Stimulated activated CD4-positive, alpha-beta T cell treated with anti-CD3 and anti-CD28 coated beads, Interleukin-12 subunit alpha, Interleukin-12 subunit beta, amount 100 ng/mL, for 48 hours (primary cell): ENCODE results near the gene NOL4L.
A peak's percentile ranks its signal among the peaks of the same experiment; 100 is the strongest.

Experiments used
- DNase-seq, 3 donors: peaks; one replicate each; pipeline ENCODE4 v3.0.0-alpha.2; 2020; ENCODE audit warnings: low read depth in 2 of 3, low spot score in 1 of 3

Gene NOL4L

GRCh38 chr20:32487381-32487780 is 97.8 kb downstream of the NOL4L start:
- DNase-seq = no peak

GRCh38 chr20:32485770-32486478 is 99.2 kb downstream of the NOL4L start:
- DNase-seq = no peak

DNA sequence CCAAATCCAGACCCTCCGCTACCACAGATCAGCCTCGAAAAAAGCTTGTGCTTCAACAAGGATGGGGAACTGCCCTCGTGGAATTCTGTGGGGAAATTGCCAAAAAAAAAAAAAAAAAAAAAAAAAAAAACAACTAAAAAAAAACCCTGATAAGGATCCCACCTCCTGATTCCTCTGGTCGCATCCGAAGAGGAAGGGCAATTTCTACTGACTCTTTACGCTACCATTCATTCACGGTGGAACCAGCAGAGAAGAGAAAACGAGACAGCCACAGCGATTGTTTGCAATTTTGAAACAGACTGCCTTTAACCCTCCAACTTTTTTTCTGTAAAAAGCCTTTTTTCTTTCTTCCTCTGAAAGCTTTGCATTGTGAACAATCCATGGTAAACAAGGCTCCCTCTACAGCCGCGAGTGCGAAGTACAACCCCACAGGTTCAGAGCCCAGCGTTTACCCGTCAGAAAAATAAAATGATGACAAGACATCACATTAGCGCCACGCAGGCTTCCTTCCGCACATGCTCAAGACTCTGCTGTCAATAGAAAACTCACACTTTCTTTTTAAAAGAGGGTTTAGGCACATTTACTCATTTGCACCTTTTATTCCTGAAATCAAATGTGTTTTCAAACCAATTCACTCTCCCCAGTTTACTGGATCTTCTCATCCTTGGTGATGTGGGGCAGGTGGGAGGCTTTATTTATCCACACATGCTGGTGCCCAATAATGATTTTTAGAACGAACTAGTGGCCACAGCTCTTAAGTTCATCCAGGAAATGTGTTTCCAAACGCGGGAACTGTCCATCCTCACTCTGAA is 100.0 kb downstream of the NOL4L start:
- DNase-seq = peak; percentile 61 to 77 (median 72)

- peak in 1 of 3 donors; percentile 20 for DNase-seq
Measured at GRCh38 chr20:32484225-32484957, 100.7 kb downstream of the NOL4L start.

GRCh38 chr20:32483351-32484224 is 101.5 kb downstream of the NOL4L start:
- peak in 1 of 3 donors; percentile 52 for DNase-seq

- DNase-seq = peak in 1 of 3 donors; percentile 10
Measured at GRCh38 chr20:32482442-32483261, 102.5 kb downstream of the NOL4L start.

DNA sequence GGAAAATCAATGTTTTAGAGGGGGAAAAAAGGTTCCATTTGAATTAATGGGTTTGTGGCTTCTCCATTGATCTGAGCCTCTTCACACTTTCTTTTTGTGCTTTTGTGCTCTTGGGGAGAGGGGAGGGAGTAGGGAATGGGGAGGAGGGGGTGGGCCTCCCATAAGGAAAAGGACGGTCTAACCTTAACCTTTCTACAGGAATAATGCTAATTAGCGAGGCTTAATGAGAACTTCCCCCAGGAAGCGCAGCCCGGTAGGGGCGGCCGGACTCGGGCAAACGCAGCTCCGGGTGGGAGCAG is 103.0 kb downstream of the NOL4L start:
- DNase-seq = no peak

DNA sequence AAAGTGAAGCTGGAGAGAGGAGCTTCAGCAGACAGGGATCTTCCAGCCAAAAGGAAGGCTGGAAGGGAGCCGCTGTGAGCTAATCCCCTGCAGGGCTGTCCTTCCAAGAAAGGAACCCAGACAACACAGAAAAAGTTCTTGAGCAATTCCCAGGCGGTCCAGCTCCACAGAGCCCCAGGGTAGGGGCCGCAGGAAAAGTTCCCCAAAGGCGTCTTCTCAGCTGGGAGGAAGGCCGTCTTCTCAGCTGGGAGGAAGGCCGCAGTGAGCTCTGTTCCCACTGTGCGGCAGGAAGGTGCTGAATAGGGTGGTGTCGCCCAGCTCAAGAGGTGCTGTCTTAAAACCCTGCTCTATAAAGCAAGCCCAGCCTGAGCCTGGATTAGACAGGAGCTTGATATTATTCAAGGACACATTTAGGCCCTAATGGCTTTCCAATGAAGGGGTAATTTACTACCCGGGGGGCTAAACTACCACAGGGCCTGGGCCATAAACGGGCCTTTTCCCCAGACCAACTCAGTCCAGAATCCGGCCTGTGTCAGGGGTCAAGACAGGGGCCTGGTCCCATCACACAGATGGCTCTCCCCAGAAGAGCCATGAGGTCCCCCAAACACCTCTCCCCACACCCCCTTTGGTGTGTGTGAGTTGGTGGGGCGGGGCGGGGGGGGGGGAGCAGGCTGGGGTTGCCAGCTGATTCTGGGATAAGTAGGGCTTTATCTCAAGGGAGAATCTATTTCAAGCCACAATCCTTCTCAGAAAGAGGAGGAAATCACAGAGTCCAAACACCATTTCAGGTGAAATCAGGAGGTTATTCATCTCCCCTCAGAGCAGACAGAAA is 103.6 kb downstream of the NOL4L start:
- no peak for DNase-seq

DNA sequence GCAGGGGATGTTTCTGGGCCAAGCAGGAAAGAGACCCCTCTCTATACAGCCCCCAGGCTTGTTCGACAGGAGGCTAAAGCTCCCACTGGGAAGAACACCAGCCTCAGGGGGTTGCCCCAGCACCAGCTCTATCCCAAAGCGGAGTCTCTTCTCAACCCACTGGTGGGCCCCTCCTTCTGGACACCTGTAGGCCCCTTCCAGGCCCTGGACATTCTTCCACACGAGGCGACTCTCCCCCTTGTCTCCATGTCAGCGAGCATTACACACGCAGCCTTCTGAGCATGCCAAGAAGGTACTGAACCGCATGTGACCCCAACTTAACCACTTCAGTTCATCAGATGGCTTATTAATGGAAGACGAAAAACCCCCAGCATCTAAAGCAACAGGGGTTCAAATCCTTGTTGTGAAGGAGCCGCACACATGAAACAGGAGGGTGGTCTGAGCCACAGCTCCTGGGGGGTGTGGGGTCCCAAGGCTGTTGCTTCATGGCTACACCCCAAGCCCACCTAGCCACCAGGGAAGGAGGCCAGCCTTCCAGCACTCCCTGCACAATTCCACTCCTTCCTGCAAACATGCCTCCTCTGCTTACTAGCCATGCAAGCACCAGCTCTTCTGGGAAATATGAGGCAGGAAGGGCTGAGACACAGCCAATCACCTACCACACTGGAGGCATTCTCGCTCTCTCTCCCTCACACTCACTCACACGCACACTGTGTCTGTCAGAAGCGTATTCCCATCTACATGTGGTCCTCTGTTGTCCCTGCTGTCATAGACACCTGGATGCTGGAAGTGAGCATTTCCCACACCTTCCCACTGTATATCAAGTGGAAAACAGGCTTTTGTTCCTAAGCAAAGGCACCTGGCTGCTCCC is 104.5 kb downstream of the NOL4L start:
- no peak for DNase-seq

DNA sequence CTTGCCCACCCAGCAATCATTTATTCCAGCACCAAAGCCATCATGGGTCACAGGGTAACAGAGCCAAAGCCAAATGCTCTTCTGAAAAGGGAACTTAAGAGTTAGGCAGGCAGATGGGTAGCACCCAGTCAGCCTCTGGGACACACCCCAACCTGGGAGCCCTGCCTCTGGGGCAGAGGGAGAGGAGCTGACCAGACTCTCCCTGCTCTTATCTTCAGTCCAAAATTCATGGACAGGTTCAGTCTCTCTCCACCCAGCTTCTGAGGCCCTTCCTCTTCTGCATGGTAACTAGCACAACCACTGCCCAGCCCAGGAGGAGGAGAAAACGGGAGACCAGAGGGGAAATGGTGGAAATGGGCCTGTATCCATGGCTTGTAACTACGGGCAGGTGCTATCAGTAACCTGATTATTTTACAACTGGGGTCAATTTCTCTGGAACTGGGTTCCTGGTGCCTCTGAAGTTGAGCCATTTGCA is 105.4 kb downstream of the NOL4L start:
- DNase-seq = no peak

DNA sequence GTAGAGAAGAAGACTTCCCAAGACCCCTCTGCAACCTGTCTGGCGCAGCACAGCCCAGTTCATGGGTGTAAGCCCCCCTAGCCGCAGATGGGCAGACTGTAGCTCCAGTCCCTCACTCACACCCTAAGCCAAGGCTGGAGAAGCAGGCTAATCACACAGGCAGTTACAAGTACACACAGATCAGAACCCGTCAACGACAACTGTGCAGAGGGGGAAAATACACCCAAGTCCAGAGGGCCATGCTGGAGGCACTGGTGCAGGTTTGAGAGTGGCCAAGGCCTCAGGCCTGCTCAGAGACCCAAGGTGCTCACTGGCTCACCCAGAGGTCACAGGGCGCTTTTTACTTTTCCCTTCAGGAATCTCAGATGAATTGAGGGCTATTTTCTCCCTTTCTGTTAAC is 106.1 kb downstream of the NOL4L start:
- no peak for DNase-seq

- no peak for DNase-seq
Measured at GRCh38 chr20:32478576-32478975, 106.6 kb downstream of the NOL4L start.

DNA sequence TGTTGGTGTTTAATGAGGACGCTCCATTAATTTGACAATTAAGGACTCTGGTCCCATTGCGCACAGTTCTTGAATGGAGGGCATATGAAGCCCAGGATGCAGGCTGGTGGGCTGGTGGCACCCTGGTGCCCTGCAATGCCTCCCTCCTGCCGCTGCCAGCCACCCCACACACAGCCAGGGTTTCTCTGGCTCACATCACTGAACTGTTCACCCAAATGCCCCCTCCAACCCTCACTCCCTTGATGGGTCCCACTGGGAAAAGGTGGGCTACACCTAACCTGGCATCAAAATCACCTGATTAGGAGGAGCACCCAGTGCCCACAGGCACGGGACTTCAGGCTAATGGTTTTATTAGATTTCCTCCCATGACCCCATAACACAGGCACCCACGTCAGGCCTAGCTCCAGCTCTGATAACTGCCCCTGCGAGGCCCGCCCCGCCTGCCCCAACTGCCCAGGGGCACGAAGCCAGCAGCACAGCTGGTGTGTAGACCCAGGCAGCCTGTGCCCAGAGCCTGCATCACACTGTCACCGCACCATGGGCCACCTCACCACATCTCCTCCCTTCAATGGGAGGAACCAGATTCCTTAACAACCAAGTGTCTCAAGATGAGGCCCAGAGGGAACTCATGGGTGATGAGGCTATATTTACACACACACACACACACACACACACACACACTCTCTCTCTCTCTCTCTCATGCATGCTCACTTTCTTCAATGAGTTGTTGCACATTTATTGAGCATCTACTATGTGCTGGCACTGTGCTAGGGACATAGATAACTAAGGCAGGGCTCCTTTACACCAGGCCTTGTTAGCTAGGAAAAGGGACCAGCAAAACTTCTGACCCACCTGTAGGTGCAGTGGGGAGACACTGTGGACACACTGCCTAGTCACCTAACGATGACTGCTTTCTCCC is 107.3 kb downstream of the NOL4L start:
- DNase-seq = no peak

- DNase-seq = no peak
Measured at GRCh38 chr20:32476684-32477593, 108.2 kb downstream of the NOL4L start.

DNA sequence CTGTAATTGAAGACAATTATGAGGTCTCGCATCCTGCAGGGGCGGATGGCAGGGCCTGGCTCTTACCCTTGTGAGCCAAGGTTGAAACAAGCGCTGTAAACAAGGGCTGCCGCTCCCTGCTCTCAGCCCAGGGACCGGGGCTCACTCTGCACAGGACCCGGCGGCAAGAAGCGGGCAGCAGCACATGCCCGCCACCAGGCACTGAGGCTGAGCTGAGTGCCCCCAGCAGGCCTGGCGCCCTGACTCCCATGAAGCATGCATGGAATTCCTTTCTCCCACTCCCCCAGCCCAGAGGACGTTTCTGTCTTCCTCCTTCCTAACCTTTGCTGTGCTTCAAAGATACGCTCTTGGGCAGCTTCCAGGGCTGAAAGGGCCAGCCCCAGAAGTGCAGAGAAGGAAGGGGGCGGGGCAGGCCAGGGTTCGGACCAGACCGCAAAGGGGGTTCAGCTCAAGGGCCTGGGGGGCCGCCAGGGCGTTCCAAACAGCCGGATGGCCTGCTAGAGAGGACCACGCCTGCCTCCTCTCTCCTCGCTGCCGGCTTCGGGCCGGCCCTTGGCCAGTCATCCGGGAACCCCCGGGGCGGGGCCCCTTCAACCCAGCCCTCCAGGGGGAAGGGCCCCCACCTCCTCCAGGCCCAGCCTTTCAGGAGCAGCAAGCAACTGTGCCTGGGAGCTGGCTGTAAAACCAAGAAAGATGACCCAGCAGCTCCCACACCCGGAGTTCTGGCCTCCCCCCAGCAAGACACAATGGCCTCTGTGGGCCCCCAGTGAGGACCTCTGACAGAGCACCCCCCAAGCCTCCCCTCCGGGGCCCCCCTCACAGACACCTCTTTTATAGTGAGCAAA is 109.9 kb downstream of the NOL4L start:
- no peak for DNase-seq

GRCh38 chr20:32474717-32474966 is 110.5 kb downstream of the NOL4L start:
- DNase-seq = no peak
